H1 (cell line): ENCODE results near the gene RPL26. TPM values are rescaled to one million over a fixed set of nuclear protein-coding genes. Genes with fewer than 3 reads are reported as not detected.

Experiments
- CTCF ChIA-PET: fragments of 300-600 bp; sonication (Branson Sonifier 250); formaldehyde crosslinking; loops from one replicate; lab custom pipeline; 2021; ENCODE audit not compliant: partially characterized antibody; lab: Charles Lee
- POLR2A ChIA-PET: fragments of 300-600 bp; sonication (Branson Sonifier 250); formaldehyde crosslinking; loops from one replicate; lab custom pipeline; 2021; ENCODE audit warnings: inconsistent platforms; ENCODE audit not compliant: partially characterized antibody; lab: Charles Lee
- DNase-seq, 2 experiments: peaks; one replicate each; pipeline versions ENCODE4 v3.0.0 to v3.0.0-alpha.2; 2010 to 2022; ENCODE audit warnings: low spot score in 2 of 2, low read depth in 1 of 2, mixed read lengths in 1 of 2
- FAIRE-seq: peaks from 2 replicates; lab custom pipeline; 2011; peaks lifted over from hg19 to GRCh38; lab: Jason Lieb, UNC
- H2AFZ ChIP-seq: 2 replicates; pipeline ENCODE4 v1.8.1; 2012; ENCODE audit warnings: low read length, inconsistent platforms
- H2AK5ac ChIP-seq: 2 replicates; pipeline ENCODE4 v1.6.1; 2013; ENCODE audit warnings: low read depth, low read length
- H2BK120ac ChIP-seq: replicated peaks from 2 replicates; pipeline ENCODE3; 2013; ENCODE audit warnings: low read depth, low read length, inconsistent platforms
- H2BK12ac ChIP-seq: 2 replicates; pipeline ENCODE4 v1.6.1; 2013; ENCODE audit warnings: low read depth, low read length
- H2BK15ac ChIP-seq: 2 replicates; pipeline ENCODE4 v1.6.1; 2013; ENCODE audit warnings: low read length
- H2BK20ac ChIP-seq: 2 replicates; pipeline ENCODE4 v1.6.1; 2013; ENCODE audit warnings: low read length
- H2BK5ac ChIP-seq: 2 replicates; pipeline ENCODE4 v1.6.1; 2013; ENCODE audit warnings: low read depth, low read length
- H3K14ac ChIP-seq: 2 replicates; pipeline ENCODE4 v1.6.1; 2013; ENCODE audit warnings: inconsistent platforms; ENCODE audit not compliant: insufficient read length
- H3K18ac ChIP-seq: 2 replicates; pipeline ENCODE4 v1.6.1; 2013; ENCODE audit warnings: low read length; ENCODE audit errors: extremely low read depth
- H3K23ac ChIP-seq: 2 replicates; pipeline ENCODE4 v1.6.1; 2013; ENCODE audit warnings: inconsistent platforms; ENCODE audit not compliant: insufficient read length
- H3K23me2 ChIP-seq: 2 replicates; pipeline ENCODE4 v1.6.1; 2013; ENCODE audit warnings: low read depth, low read length
- H3K27ac ChIP-seq: 2 replicates; pipeline ENCODE4 v1.6.1; 2011; ENCODE audit warnings: low read depth, low read length, inconsistent platforms
- H3K27me3 ChIP-seq, 4 experiments: replicated peaks in 1 of 4; 1 replicate in 1 of 4; 2 replicates in 3 of 4; pipeline versions ENCODE4 v1.6.1 to v1.8.1; 2011 to 2013; ENCODE audit warnings: low read length in 3 of 4, mild to moderate bottlenecking in 3 of 4, inconsistent platforms in 2 of 4, mixed read lengths in 2 of 4, moderate library complexity in 1 of 4; ENCODE audit not compliant: control insufficient read depth in 3 of 4, insufficient read depth in 3 of 4; ENCODE audit errors: extremely low read depth in 1 of 4
- H3K36me3 ChIP-seq, 4 experiments: 2 replicates each; pipeline versions ENCODE4 v1.6.1 to v1.8.1; 2011 to 2013; ENCODE audit warnings: mild to moderate bottlenecking in 4 of 4, low read length in 3 of 4, moderate library complexity in 2 of 4, control low read depth in 1 of 4, inconsistent platforms in 1 of 4; ENCODE audit not compliant: insufficient read depth in 4 of 4, control insufficient read depth in 2 of 4
- H3K4ac ChIP-seq: replicated peaks from 2 replicates; pipeline ENCODE3; 2013; ENCODE audit warnings: low read length, low read depth, mixed read lengths, inconsistent platforms; ENCODE audit not compliant: insufficient read length
- H3K4me1 ChIP-seq, 4 experiments: replicated peaks in 1 of 4; 1 replicate in 1 of 4; 2 replicates in 3 of 4; pipeline versions ENCODE4 v1.6.1 to v1.8.1; 2011 to 2013; ENCODE audit warnings: low read length in 3 of 4, inconsistent platforms in 2 of 4, mixed read lengths in 1 of 4; ENCODE audit not compliant: insufficient read depth in 4 of 4, control insufficient read depth in 3 of 4
- H3K4me2 ChIP-seq, 2 experiments: 2 replicates each; pipeline versions ENCODE4 v1.6.1 to v1.8.1; 2011 to 2013; ENCODE audit warnings: low read depth in 2 of 2, low read length in 2 of 2, control low read depth in 1 of 2, inconsistent platforms in 1 of 2, mild to moderate bottlenecking in 1 of 2; ENCODE audit not compliant: insufficient read depth in 1 of 2
- H3K4me3 ChIP-seq, 4 experiments: fragments of 200-600, 300-600 bp in 1 of 4; sonication (generic), shearing (Covaris generic), sonication (Bioruptor Twin) in 1 of 4; 2 replicates each; pipeline versions ENCODE4 v1.5.1 to v1.8.1; 2011 to 2016; ENCODE audit warnings: low read length in 4 of 4, low read depth in 3 of 4, control low read depth in 2 of 4, inconsistent platforms in 2 of 4, mild to moderate bottlenecking in 2 of 4, mixed read lengths in 1 of 4, moderate library complexity in 1 of 4; ENCODE audit not compliant: insufficient read depth in 2 of 4; ENCODE audit errors: extremely low read depth in 1 of 4
- H3K56ac ChIP-seq: replicated peaks from 2 replicates; pipeline ENCODE3; 2013; ENCODE audit warnings: low read depth, mild to moderate bottlenecking, mixed read lengths, low read length, inconsistent platforms; ENCODE audit not compliant: insufficient read length
- H3K79me1 ChIP-seq: 2 replicates; pipeline ENCODE4 v1.6.1; 2013; ENCODE audit warnings: low read depth, low read length, control low read depth
- H3K79me2 ChIP-seq, 2 experiments: 2 replicates each; pipeline versions ENCODE4 v1.6.1 to v1.8.1; 2012 to 2013; ENCODE audit warnings: low read length in 2 of 2, mild to moderate bottlenecking in 2 of 2, inconsistent platforms in 1 of 2; ENCODE audit not compliant: insufficient read depth in 2 of 2, control insufficient read depth in 1 of 2
- H3K9ac ChIP-seq, 4 experiments: replicated peaks in 1 of 4; 1 replicate in 1 of 4; 2 replicates in 3 of 4; pipeline versions ENCODE4 v1.6.1 to v1.8.1; 2011 to 2013; ENCODE audit warnings: low read depth in 3 of 4, low read length in 3 of 4, control low read depth in 2 of 4, mild to moderate bottlenecking in 2 of 4, moderate library complexity in 2 of 4, inconsistent platforms in 1 of 4; ENCODE audit errors: extremely low read depth in 1 of 4
- H3K9me3 ChIP-seq, 2 experiments: 2 replicates each; pipeline versions ENCODE4 v1.6.1 to v1.8.1; 2012 to 2013; ENCODE audit warnings: mild to moderate bottlenecking in 2 of 2, moderate library complexity in 2 of 2, control low read depth in 1 of 2, inconsistent platforms in 1 of 2, low read depth in 1 of 2, low read length in 1 of 2, mixed read lengths in 1 of 2; ENCODE audit not compliant: insufficient read depth in 2 of 2
- H4K20me1 ChIP-seq, 2 experiments: replicated peaks in 1 of 2; 2 replicates each; pipeline versions ENCODE3 to v1.8.1; 2011 to 2013; ENCODE audit warnings: inconsistent platforms in 2 of 2, low read length in 2 of 2, mild to moderate bottlenecking in 1 of 2; ENCODE audit not compliant: insufficient read depth in 2 of 2, control insufficient read depth in 1 of 2
- H4K5ac ChIP-seq: 2 replicates; pipeline ENCODE4 v1.6.1; 2013; ENCODE audit warnings: low read length, low read depth, mixed read lengths, inconsistent platforms; ENCODE audit not compliant: insufficient read length
- H4K8ac ChIP-seq: 2 replicates; pipeline ENCODE4 v1.8.0; 2013; ENCODE audit warnings: mild to moderate bottlenecking, moderate library complexity, low read length, inconsistent platforms; ENCODE audit not compliant: insufficient read depth; ENCODE audit errors: extremely low read depth
- H4K91ac ChIP-seq: replicated peaks from 2 replicates; pipeline ENCODE3; 2013; ENCODE audit warnings: low read length, mixed read lengths, inconsistent platforms; ENCODE audit not compliant: insufficient read length
- CEBPB ChIP-seq: IDR thresholded peaks from 2 replicates; pipeline ENCODE4 v1.6.1; 2012; ENCODE audit warnings: low read depth, low read length
- GTF2F1 ChIP-seq: IDR thresholded peaks from 2 replicates; pipeline ENCODE4 v1.6.1; 2012; ENCODE audit warnings: low read depth, low read length, improper control_type of control experiment, borderline replicate concordance
- RAD21 ChIP-seq, 2 experiments: IDR thresholded peaks in 1 of 2; conservative IDR thresholded peaks in 1 of 2; 2 replicates each; pipeline ENCODE4 v1.6.1; 2011; ENCODE audit warnings: low read depth in 2 of 2, low read length in 2 of 2, improper control_type of control experiment in 1 of 2, inconsistent platforms in 1 of 2, mild to moderate bottlenecking in 1 of 2, moderate library complexity in 1 of 2
- RNF2 ChIP-seq: fragments of 200-900, 300-1000 bp; sonication (generic); IDR thresholded peaks from 2 replicates; pipeline ENCODE4 v1.7.1; 2016; ENCODE audit warnings: borderline replicate concordance, low read depth, mild to moderate bottlenecking, antibody characterized with exemption, low read length; ENCODE audit not compliant: poor library complexity, severe bottlenecking; ENCODE audit errors: missing control alignments
- RXRA ChIP-seq: IDR thresholded peaks from 2 replicates; pipeline ENCODE4 v1.6.1; 2011; ENCODE audit warnings: low read depth, mild to moderate bottlenecking, low read length, moderate library complexity; ENCODE audit not compliant: insufficient read depth
- SP4 ChIP-seq: IDR thresholded peaks from 2 replicates; pipeline ENCODE4 v1.6.1; 2012; ENCODE audit warnings: low read length, inconsistent platforms
- ZNF274 ChIP-seq: IDR thresholded peaks from 2 replicates; pipeline ENCODE4 v1.7.0; 2012; ENCODE audit warnings: low read length, borderline replicate concordance; ENCODE audit errors: extremely low read depth
- WGBS, 2 experiments: shearing (Covaris generic) in 1 of 2; methylation state at CpG; one replicate each; pipeline versions ENCODE4 v1.1.6 to v1.1.7; 2013 to 2015; ENCODE audit warnings: low lambda C conversion rate in 2 of 2, mixed read lengths in 2 of 2, inconsistent platforms in 1 of 2, low coverage in 1 of 2, missing lambda C conversion rate in 1 of 2; ENCODE audit not compliant: insufficient replicate concordance in 2 of 2, insufficient coverage in 1 of 2, insufficient read length in 1 of 2; ENCODE audit errors: extremely low coverage in 1 of 2, missing lambda C conversion rate in 1 of 2; 5-methylcytosine and 5-hydroxymethylcytosine counted together
- polyA plus RNA-seq, 7 experiments: library from polyadenylated mRNA; depleted of rRNA in 3 of 7; stranded (reverse) in 5 of 7; unstranded in 2 of 7; fragments of >200 nt in 5 of 7; fragments of 200-250 nt in 2 of 7; gene quantifications; 1 replicate in 5 of 7; 2 replicates in 1 of 7; 4 replicates in 1 of 7; pipeline versions ENCODE4 v1.2.1 to v1.2.3, GENCODE V29; 2011 to 2013; ENCODE audit warnings: missing spikeins in 2 of 7, mixed read lengths in 2 of 7
- total RNA-seq: library from RNA; stranded (reverse); fragmentation: NEBNext Ultra II Directional; extraction: Animal tissue kit (Norgen Biotek cat#: 25700); gene quantifications from 2 replicates; pipeline ENCODE4 v1.2.1, GENCODE V29; 2021

The RPL26 gene
- total and polyA plus RNA-seq, 2 of the 8 experiments (the other 6 are each of a cell fraction or from before 2014, with no cell fraction given): 1,963 to 2,554 TPM

- DNase-seq: no peak
Observed at GRCh38 chr17:8391711-8392110, 8.7 kb upstream of the RPL26 start.

More at GRCh38 chr17:8391711-8392110, 8.7 kb upstream of the RPL26 start:
- H4K91ac ChIP-seq: no peak overlapping the region
- 74% methylated on average over 9 of the region's 9 CpGs; no CpG with 5 or more reads in 1 of the 2 experiments for WGBS, 2 experiments
- no peak overlapping the region for H3K4me3 ChIP-seq
- no peak overlapping the region for H2BK120ac ChIP-seq
- H2BK15ac ChIP-seq: no peak overlapping the region
- peaks cover 0 to 3% of the 10 kb centered on the region in 2 experiments for H4K20me1 ChIP-seq
- peaks cover 4% of the 10 kb centered on the region; the same call in 1 of the 2 replicates for H3K23me2 ChIP-seq
- H3K79me1 ChIP-seq: no peaks in the 10 kb centered on the region; the same call in 1 of the 2 replicates
- H4K8ac ChIP-seq: no peak overlapping the region
- no peaks in the 10 kb centered on the region for H3K36me3 ChIP-seq
- H3K56ac ChIP-seq: no peak overlapping the region
- peak overlapping the region; percentile 3 to 26; a peak in 1 of 4 replicates for H3K4me2 ChIP-seq
- no peak overlapping the region for H2AFZ ChIP-seq
- ChIA-PET POLR2A (interaction anchor here (2.7 to 4.7 kb wide), 2 partner anchors 8 to 44 kb away, joined by 7 to 51 read pairs; partner anchors contain the start of genes NDEL1 and RPL26), CTCF (interaction anchor here (0.8 to 2.0 kb wide), 4 partner anchors 10 to 394 kb away, joined by 3 to 8 read pairs (median 4); no protein-coding TSS in a partner anchor)
- no peaks in the 10 kb centered on the region for H3K27me3 ChIP-seq
- H3K79me2 ChIP-seq: no peaks in the 10 kb centered on the region
- no peak overlapping the region; the same call in 1 of the 2 replicates for H3K18ac ChIP-seq
- no peaks in the 10 kb centered on the region for H3K9me3 ChIP-seq
- H3K9ac ChIP-seq: no peak overlapping the region
- H3K14ac ChIP-seq: no peak overlapping the region
- H2BK20ac ChIP-seq: no peak overlapping the region
- peaks cover 4 to 12% (median 4%) of the 10 kb centered on the region in 4 experiments; a peak in 6 of 7 replicates for H3K4me1 ChIP-seq
- no peak overlapping the region for H2BK12ac ChIP-seq
- no peak overlapping the region; the same call in 1 of the 2 replicates for H2BK5ac ChIP-seq
- no peak overlapping the region for H3K27ac ChIP-seq
- FAIRE-seq: no peak
- H3K4ac ChIP-seq: no peak overlapping the region
- TF ChIP-seq RNF2 (no peak), RXRA (no peak), SP4 (no peak), ZNF274 (no peak), GTF2F1 (no peak), RAD21 (IDR thresholded peaks at IDR 0.05 in 1 of 2, conservative IDR thresholded peaks at IDR 0.05 in 1 of 2; ENCODE audit: low read depth in 2 of 2, low read length in 2 of 2) (no peak), CEBPB (no peak)
- no peak overlapping the region for H3K23ac ChIP-seq
- H2AK5ac ChIP-seq: no peak overlapping the region
- H4K5ac ChIP-seq: no peak overlapping the region
